Mesenchymal stem cell (in vitro differentiated cells and primary cell): Measurements from ENCODE around the gene RDH16.
A peak's percentile ranks its signal among the peaks of the same experiment; 100 is the strongest.
"Not testable (repeated sequence)": the region's sequence is repeated elsewhere in the genome, so short reads cannot be mapped to it uniquely, and the experiment has no call there.

ENCODE experiments used
- DNase-seq: peaks from one replicate; pipeline ENCODE4 v3.0.0-alpha.2; 2013
- H2AFZ ChIP-seq: one replicate; pipeline ENCODE4 v1.6.1; 2013; ENCODE audit warnings: low read depth, mild to moderate bottlenecking, control low read depth, inconsistent platforms, low read length, moderate library complexity
- H2AK5ac ChIP-seq: 2 replicates; pipeline ENCODE4 v1.6.1; 2013; ENCODE audit warnings: low read length, moderate library complexity, mild to moderate bottlenecking, inconsistent platforms; ENCODE audit not compliant: severe bottlenecking
- H2BK120ac ChIP-seq: one replicate; pipeline ENCODE4 v1.6.1; 2013; ENCODE audit warnings: low read depth, mild to moderate bottlenecking, inconsistent platforms, low read length, moderate library complexity
- H2BK12ac ChIP-seq, 2 experiments: one replicate each; pipeline ENCODE4 v1.6.1; 2013; ENCODE audit warnings: inconsistent platforms in 2 of 2, low read length in 2 of 2, mild to moderate bottlenecking in 2 of 2, moderate library complexity in 2 of 2, control low read depth in 1 of 2
- H2BK15ac ChIP-seq: one replicate; pipeline ENCODE4 v1.6.1; 2013; ENCODE audit warnings: mild to moderate bottlenecking, low read depth, inconsistent platforms; ENCODE audit not compliant: poor library complexity, severe bottlenecking
- H2BK5ac ChIP-seq: 2 replicates; pipeline ENCODE4 v1.6.1; 2013; ENCODE audit warnings: low read depth, mild to moderate bottlenecking, low read length, control low read depth, inconsistent platforms; ENCODE audit not compliant: poor library complexity, severe bottlenecking
- H3K14ac ChIP-seq, 2 experiments: one replicate each; pipeline ENCODE4 v1.6.1; 2013; ENCODE audit warnings: inconsistent platforms in 2 of 2, low read length in 2 of 2, control low read depth in 1 of 2, mild to moderate bottlenecking in 1 of 2, moderate library complexity in 1 of 2
- H3K18ac ChIP-seq, 2 experiments: one replicate each; pipeline ENCODE4 v1.6.1; 2013; ENCODE audit warnings: inconsistent platforms in 2 of 2, low read length in 2 of 2, control low read depth in 1 of 2, low read depth in 1 of 2, mild to moderate bottlenecking in 1 of 2
- H3K23ac ChIP-seq, 2 experiments: one replicate each; pipeline ENCODE4 v1.6.1; 2013; ENCODE audit warnings: inconsistent platforms in 2 of 2, low read length in 2 of 2, mild to moderate bottlenecking in 2 of 2, moderate library complexity in 2 of 2, control low read depth in 1 of 2
- H3K27ac ChIP-seq: 2 replicates; pipeline ENCODE4 v1.5.1; 2013; ENCODE audit warnings: mild to moderate bottlenecking, moderate library complexity, low read length, control low read depth, inconsistent platforms; ENCODE audit not compliant: poor library complexity, severe bottlenecking
- H3K27me3 ChIP-seq, 2 experiments: 2 replicates each; pipeline versions ENCODE4 v1.6.1 to v1.7.0; 2013; ENCODE audit warnings: low read length in 2 of 2, mild to moderate bottlenecking in 2 of 2, moderate library complexity in 2 of 2, control low read depth in 1 of 2, inconsistent platforms in 1 of 2; ENCODE audit not compliant: control insufficient read depth in 1 of 2, insufficient read depth in 1 of 2
- H3K36me3 ChIP-seq, 2 experiments: 2 replicates each; pipeline versions ENCODE4 v1.6.1 to v1.7.0; 2013; ENCODE audit warnings: low read length in 2 of 2, control low read depth in 1 of 2, inconsistent platforms in 1 of 2, low read depth in 1 of 2, mild to moderate bottlenecking in 1 of 2; ENCODE audit not compliant: insufficient read depth in 2 of 2, control insufficient read depth in 1 of 2
- H3K4ac ChIP-seq, 2 experiments: one replicate each; pipeline ENCODE4 v1.6.1; 2013; ENCODE audit warnings: inconsistent platforms in 2 of 2, low read length in 2 of 2, mild to moderate bottlenecking in 2 of 2, moderate library complexity in 2 of 2, control low read depth in 1 of 2, low read depth in 1 of 2
- H3K4me1 ChIP-seq: 2 replicates; pipeline ENCODE4 v1.6.1; 2013; ENCODE audit warnings: low read depth, low read length, control low read depth; ENCODE audit not compliant: control insufficient read depth, insufficient read depth
- H3K4me2 ChIP-seq: 2 replicates; pipeline ENCODE4 v1.6.1; 2013; ENCODE audit warnings: low read length, mild to moderate bottlenecking, inconsistent platforms; ENCODE audit not compliant: poor library complexity, severe bottlenecking
- H3K4me3 ChIP-seq, 2 experiments: 2 replicates each; pipeline versions ENCODE4 v1.5.1 to v1.7.0; 2013; ENCODE audit warnings: low read length in 2 of 2, mild to moderate bottlenecking in 2 of 2, control low read depth in 1 of 2, low read depth in 1 of 2; ENCODE audit not compliant: insufficient read depth in 1 of 2
- H3K79me1 ChIP-seq: replicated peaks from 2 replicates; pipeline ENCODE4 v1.6.1; 2013; ENCODE audit warnings: mild to moderate bottlenecking, control low read depth, low read length, inconsistent platforms; ENCODE audit not compliant: poor library complexity, severe bottlenecking
- H3K9ac ChIP-seq: 2 replicates; pipeline ENCODE4 v1.7.0; 2013; ENCODE audit warnings: mild to moderate bottlenecking, low read length, moderate library complexity
- H3K9me3 ChIP-seq: 2 replicates; pipeline ENCODE4 v1.7.0; 2013; ENCODE audit warnings: mild to moderate bottlenecking, low read length; ENCODE audit not compliant: control insufficient read depth
- H4K8ac ChIP-seq: one replicate; pipeline ENCODE4 v1.6.1; 2013; ENCODE audit warnings: inconsistent platforms, mild to moderate bottlenecking, low read length, moderate library complexity
- H4K91ac ChIP-seq: one replicate; pipeline ENCODE4 v1.6.1; 2013; ENCODE audit warnings: mild to moderate bottlenecking, low read length, inconsistent platforms
- WGBS: methylation state at CpG from one replicate; pipeline ENCODE4 v1.1.7; 2013; ENCODE audit warnings: mixed read lengths; 5-methylcytosine and 5-hydroxymethylcytosine counted together

Gene RDH16

DNA sequence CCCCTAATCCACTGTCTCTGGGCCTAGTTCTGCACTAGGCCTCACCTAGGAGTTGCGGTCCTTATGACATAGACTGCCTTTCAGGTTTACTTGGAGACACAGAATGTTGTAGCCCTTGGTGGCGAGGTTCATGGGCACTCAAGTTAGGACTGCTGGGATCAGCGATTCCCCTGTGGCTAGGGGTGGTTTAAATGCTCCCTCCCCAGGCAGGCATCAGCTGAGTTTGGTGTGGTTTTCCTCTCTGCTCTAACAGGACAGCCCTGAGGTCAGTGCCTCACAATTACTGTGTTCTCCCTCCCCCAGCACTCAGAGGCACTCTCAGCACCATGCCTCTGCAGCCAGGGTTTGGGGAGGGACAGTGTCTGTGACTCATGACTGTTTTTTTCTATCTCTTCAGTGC, 22.2 kb upstream of the RDH16 start:
- no peak overlapping the region for H3K14ac ChIP-seq
- H3K36me3 ChIP-seq, result no peaks in the 10 kb centered on the region
- no peak overlapping the region for H3K9ac ChIP-seq
- no peak overlapping the region for H3K4me3 ChIP-seq
- no peak overlapping the region for H3K27ac ChIP-seq
- no peak overlapping the region for H3K4ac ChIP-seq
- no peak overlapping the region for H2BK12ac ChIP-seq
- no peak for DNase-seq
- no peak overlapping the region for H3K23ac ChIP-seq
- H2BK5ac ChIP-seq, result no peak overlapping the region
- H2AFZ ChIP-seq, result no peak overlapping the region
- H3K27me3 ChIP-seq, result peaks cover 0 to 4% of the 10 kb centered on the region in 2 experiments
- H3K4me1 ChIP-seq, result no peaks in the 10 kb centered on the region
- no peaks in the 10 kb centered on the region for H3K79me1 ChIP-seq
- H2BK15ac ChIP-seq, result no peak overlapping the region
- no peak overlapping the region for H4K91ac ChIP-seq
- no peak overlapping the region for H2AK5ac ChIP-seq
- 81% methylated on average over 3 of the region's 3 CpGs for WGBS
- H3K9me3 ChIP-seq, result no peaks in the 10 kb centered on the region
- H4K8ac ChIP-seq, result no peak overlapping the region
- no peak overlapping the region for H3K4me2 ChIP-seq
- H2BK120ac ChIP-seq, result no peak overlapping the region
- H3K18ac ChIP-seq, result peak overlapping the region in 1 of 2 experiments; percentile 23

DNA sequence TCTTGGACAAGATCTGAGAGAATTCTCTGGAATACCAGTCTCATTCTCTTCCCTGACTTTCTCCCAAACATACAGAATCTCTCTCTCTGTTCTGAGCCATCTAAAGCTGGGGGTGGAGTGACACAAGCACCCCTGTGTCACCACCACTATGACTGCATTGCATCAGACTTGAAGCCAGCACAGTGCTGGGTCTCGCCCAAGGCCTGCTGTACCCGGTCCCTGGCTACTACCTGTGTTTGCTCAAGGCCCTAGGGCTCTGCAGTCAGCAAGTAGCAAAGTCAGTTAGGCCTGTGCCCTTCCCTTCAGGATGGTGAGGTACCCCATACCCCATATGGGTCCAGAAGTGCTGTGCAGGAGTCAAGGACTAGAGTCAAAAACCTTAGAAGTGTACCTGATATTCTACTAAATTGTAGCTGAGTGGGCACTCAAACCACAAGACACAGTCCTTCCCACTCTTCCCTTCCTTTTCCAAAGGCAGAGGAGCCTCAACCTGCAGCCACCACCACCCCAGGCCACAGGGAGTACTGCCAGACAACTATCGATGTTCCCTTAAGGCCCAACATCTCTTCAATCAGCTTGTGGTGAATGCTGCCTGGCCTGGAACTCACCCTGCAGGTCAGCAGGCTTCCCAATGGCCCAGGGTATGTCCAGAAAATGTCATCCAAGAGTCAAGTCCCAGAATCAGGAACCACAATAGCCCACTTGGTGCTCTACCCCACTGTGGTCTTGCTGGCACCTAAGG, 21.2 kb upstream of the RDH16 start:
- H2BK15ac ChIP-seq, result no peak overlapping the region
- DNase-seq, result no peak
- no peak overlapping the region for H2BK12ac ChIP-seq
- no peak overlapping the region for H2AFZ ChIP-seq
- H3K27me3 ChIP-seq, result peaks cover 0 to 3% of the 10 kb centered on the region in 2 experiments
- WGBS, result 93% methylated on average over 3 of the region's 3 CpGs
- no peak overlapping the region for H4K91ac ChIP-seq
- H2BK5ac ChIP-seq, result no peak overlapping the region
- H3K18ac ChIP-seq, result no peak overlapping the region
- H3K4me2 ChIP-seq, result no peak overlapping the region
- H2AK5ac ChIP-seq, result no peak overlapping the region
- H3K27ac ChIP-seq, result no peak overlapping the region
- no peak overlapping the region for H3K4me3 ChIP-seq
- peak overlapping the region in 1 of 2 experiments; percentile 81 for H3K14ac ChIP-seq
- H3K9ac ChIP-seq, result no peak overlapping the region
- H2BK120ac ChIP-seq, result no peak overlapping the region
- H3K4me1 ChIP-seq, result no peaks in the 10 kb centered on the region
- no peaks in the 10 kb centered on the region for H3K79me1 ChIP-seq
- no peaks in the 10 kb centered on the region for H3K9me3 ChIP-seq
- no peaks in the 10 kb centered on the region for H3K36me3 ChIP-seq
- no peak overlapping the region for H4K8ac ChIP-seq
- no peak overlapping the region for H3K4ac ChIP-seq
- no peak overlapping the region for H3K23ac ChIP-seq

DNA sequence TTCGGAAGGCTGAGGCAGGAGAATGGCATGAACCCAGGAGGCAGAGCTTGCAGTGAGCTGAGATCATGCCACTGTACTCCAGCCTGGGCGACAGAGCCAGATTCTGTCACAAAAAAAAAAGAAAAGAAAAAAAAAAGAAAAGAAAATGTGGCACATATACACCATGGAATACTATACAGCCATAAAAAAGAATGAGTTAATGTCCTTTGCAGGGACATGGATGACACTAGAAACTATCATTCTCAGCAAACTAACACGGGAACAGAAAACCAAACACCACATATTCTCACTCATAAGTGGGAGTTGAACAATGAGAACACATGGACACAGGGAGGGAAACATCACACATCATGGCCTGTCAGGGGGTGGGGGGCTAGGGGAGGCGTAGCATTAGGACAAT, 20.0 kb upstream of the RDH16 start:
- not testable (repeated sequence) for H3K23ac ChIP-seq, H3K27me3 ChIP-seq, H3K9ac ChIP-seq, H2BK15ac ChIP-seq, H4K8ac ChIP-seq, H2BK5ac ChIP-seq, H3K4me3 ChIP-seq, H3K14ac ChIP-seq, H3K4ac ChIP-seq, H3K4me1 ChIP-seq, H2BK120ac ChIP-seq, H2AFZ ChIP-seq, H3K18ac ChIP-seq, H3K36me3 ChIP-seq, H3K9me3 ChIP-seq, H2BK12ac ChIP-seq, H3K4me2 ChIP-seq, H2AK5ac ChIP-seq, H3K27ac ChIP-seq, H4K91ac ChIP-seq, H3K79me1 ChIP-seq, DNase-seq
- 14% methylated on average over 1 of the region's 4 CpGs for WGBS

DNA sequence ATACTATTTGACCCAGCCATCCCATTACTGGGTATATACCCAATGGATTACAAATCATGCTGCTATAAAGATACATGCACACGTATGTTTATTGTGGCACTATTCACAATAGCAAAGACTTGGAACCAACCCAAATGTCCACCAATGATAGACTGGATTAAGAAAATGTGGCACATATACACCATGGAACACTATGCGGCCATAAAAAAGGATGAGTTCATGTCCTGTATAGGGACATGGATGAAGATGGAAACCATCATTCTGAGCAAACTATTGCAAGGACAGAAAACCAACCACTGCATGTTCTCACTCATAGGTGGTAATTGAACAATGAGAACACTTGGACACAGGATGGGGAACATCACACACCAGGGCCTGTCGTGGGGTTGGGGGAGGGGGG, 16.8 kb upstream of the RDH16 start:
- H3K36me3 ChIP-seq, H3K79me1 ChIP-seq, H2AK5ac ChIP-seq, H3K23ac ChIP-seq, H2BK5ac ChIP-seq, H3K4me3 ChIP-seq, H3K4me1 ChIP-seq, H3K14ac ChIP-seq, H3K18ac ChIP-seq, H2BK15ac ChIP-seq, H4K91ac ChIP-seq, H3K9ac ChIP-seq, H2BK12ac ChIP-seq, H4K8ac ChIP-seq, H3K27me3 ChIP-seq, H3K27ac ChIP-seq, H3K4ac ChIP-seq, H2BK120ac ChIP-seq, DNase-seq, H2AFZ ChIP-seq, H3K4me2 ChIP-seq, H3K9me3 ChIP-seq: not testable (repeated sequence)
- 86% methylated on average over 2 of the region's 3 CpGs for WGBS
